H9 (cell line): ENCODE data around the gene ROBO1. TPM values are rescaled to one million over a fixed set of nuclear protein-coding genes. Genes with fewer than 3 reads are reported as not detected.

Experiments used
- DNase-seq: peaks from one replicate; pipeline ENCODE4 v3.0.0-alpha.2; 2017
- H2AFZ ChIP-seq: one replicate; pipeline ENCODE4 v1.6.1; 2013; ENCODE audit warnings: mild to moderate bottlenecking, low read length, control low read depth, moderate library complexity
- H2AK5ac ChIP-seq: 2 replicates; pipeline ENCODE4 v1.6.1; 2013; ENCODE audit warnings: low read length, control low read depth, mixed read lengths; ENCODE audit not compliant: insufficient read length
- H2BK120ac ChIP-seq: one replicate; pipeline ENCODE4 v1.6.1; 2013; ENCODE audit warnings: low read depth, mild to moderate bottlenecking, low read length, control low read depth, inconsistent platforms; ENCODE audit not compliant: poor library complexity, severe bottlenecking
- H2BK12ac ChIP-seq: 2 replicates; pipeline ENCODE4 v1.6.1; 2013; ENCODE audit warnings: low read length, control low read depth, mixed read lengths, low read depth; ENCODE audit not compliant: insufficient read length
- H2BK15ac ChIP-seq: 2 replicates; pipeline ENCODE4 v1.6.1; 2013; ENCODE audit warnings: low read depth, low read length, control low read depth
- H2BK20ac ChIP-seq: one replicate; pipeline ENCODE4 v1.6.1; 2013; ENCODE audit warnings: low read depth, mild to moderate bottlenecking, low read length, control low read depth, inconsistent platforms; ENCODE audit not compliant: poor library complexity, severe bottlenecking
- H2BK5ac ChIP-seq: 2 replicates; pipeline ENCODE4 v1.6.1; 2013; ENCODE audit warnings: low read length, control low read depth, mixed read lengths; ENCODE audit not compliant: insufficient read length
- H3K14ac ChIP-seq: 2 replicates; pipeline ENCODE4 v1.6.1; 2013; ENCODE audit warnings: low read length, control low read depth; ENCODE audit not compliant: insufficient read depth
- H3K18ac ChIP-seq: 2 replicates; pipeline ENCODE4 v1.6.1; 2013; ENCODE audit warnings: low read depth, mild to moderate bottlenecking, mixed read lengths, low read length, control low read depth; ENCODE audit not compliant: insufficient read length
- H3K23ac ChIP-seq: 2 replicates; pipeline ENCODE4 v1.6.1; 2013; ENCODE audit warnings: low read length, control low read depth, mixed read lengths, low read depth; ENCODE audit not compliant: insufficient read length
- H3K23me2 ChIP-seq: 2 replicates; pipeline ENCODE4 v1.6.1; 2013; ENCODE audit warnings: low read depth, mild to moderate bottlenecking, mixed read lengths, low read length, control low read depth; ENCODE audit not compliant: insufficient read length, poor library complexity, severe bottlenecking
- H3K27ac ChIP-seq: 2 replicates; pipeline ENCODE4 v1.5.1; 2013; ENCODE audit warnings: low read length, control low read depth, mixed read lengths, low read depth; ENCODE audit not compliant: insufficient read length
- H3K27me3 ChIP-seq: 2 replicates; pipeline ENCODE4 v1.6.1; 2013; ENCODE audit warnings: low read length, control low read depth, inconsistent platforms; ENCODE audit not compliant: insufficient read depth
- H3K4ac ChIP-seq: 2 replicates; pipeline ENCODE4 v1.6.1; 2013; ENCODE audit warnings: low read depth, mild to moderate bottlenecking, control low read depth, inconsistent platforms, low read length, moderate library complexity
- H3K4me1 ChIP-seq: 2 replicates; pipeline ENCODE4 v1.6.1; 2013; ENCODE audit warnings: low read length, control low read depth, inconsistent platforms; ENCODE audit not compliant: insufficient read depth
- H3K4me2 ChIP-seq: 2 replicates; pipeline ENCODE4 v1.6.1; 2013; ENCODE audit warnings: low read length, control low read depth, mixed read lengths; ENCODE audit not compliant: insufficient read length, insufficient read depth
- H3K56ac ChIP-seq: 2 replicates; pipeline ENCODE4 v1.6.1; 2013; ENCODE audit warnings: low read depth, mild to moderate bottlenecking, mixed read lengths, low read length, control low read depth; ENCODE audit not compliant: insufficient read length
- H3K79me1 ChIP-seq: 2 replicates; pipeline ENCODE4 v1.6.1; 2013; ENCODE audit warnings: low read depth, mild to moderate bottlenecking, moderate library complexity, low read length, control low read depth, inconsistent platforms; ENCODE audit not compliant: insufficient read depth, poor library complexity, severe bottlenecking
- H3K79me2 ChIP-seq: 2 replicates; pipeline ENCODE4 v1.6.1; 2013; ENCODE audit warnings: low read length, control low read depth, inconsistent platforms; ENCODE audit not compliant: insufficient read depth
- H3K9ac ChIP-seq: 2 replicates; pipeline ENCODE4 v1.6.1; 2013; ENCODE audit warnings: low read length, control low read depth, mixed read lengths; ENCODE audit not compliant: insufficient read length; ENCODE audit errors: extremely low read depth
- H3K9me3 ChIP-seq: one replicate; pipeline ENCODE4 v1.6.1; 2013; ENCODE audit warnings: low read depth, low read length, inconsistent platforms; ENCODE audit not compliant: control insufficient read depth
- H3T11ph ChIP-seq: one replicate; pipeline ENCODE4 v1.6.1; 2013; ENCODE audit warnings: mild to moderate bottlenecking, low read length, control low read depth, inconsistent platforms
- H4K20me1 ChIP-seq: one replicate; pipeline ENCODE4 v1.6.1; 2013; ENCODE audit not compliant: control insufficient read depth, insufficient read length, insufficient read depth
- H4K5ac ChIP-seq: 2 replicates; pipeline ENCODE4 v1.6.1; 2013; ENCODE audit warnings: low read depth, mild to moderate bottlenecking, mixed read lengths, low read length, control low read depth; ENCODE audit not compliant: insufficient read length
- H4K8ac ChIP-seq: replicated peaks from 2 replicates; pipeline ENCODE4 v1.6.1; 2013; ENCODE audit warnings: low read length, control low read depth, mixed read lengths, low read depth; ENCODE audit not compliant: insufficient read length
- H4K91ac ChIP-seq: 2 replicates; pipeline ENCODE4 v1.6.1; 2013; ENCODE audit warnings: low read depth, mild to moderate bottlenecking, moderate library complexity, mixed read lengths, low read length, control low read depth; ENCODE audit not compliant: insufficient read length
- H3K27ac Mint-ChIP-seq, 3 experiments: 2 replicates in 2 of 3; 3 replicates in 1 of 3; pipeline ENCODE4 v1.8.0; 2020 to 2021; ENCODE audit warnings: mixed read lengths in 3 of 3, mild to moderate bottlenecking in 1 of 3, moderate library complexity in 1 of 3
- H3K27me3 Mint-ChIP-seq: 2 replicates; pipeline ENCODE4 v1.8.0; 2021; ENCODE audit warnings: low read depth, mild to moderate bottlenecking, moderate library complexity, mixed read lengths
- H3K36me3 Mint-ChIP-seq, 3 experiments: 2 replicates in 2 of 3; 3 replicates in 1 of 3; pipeline ENCODE4 v1.8.0; 2020 to 2021; ENCODE audit warnings: low read depth in 3 of 3, mixed read lengths in 3 of 3; ENCODE audit not compliant: insufficient read depth in 1 of 3
- H3K4me1 Mint-ChIP-seq, 2 experiments: 2 replicates each; pipeline ENCODE4 v1.8.0; 2020; ENCODE audit warnings: mixed read lengths in 2 of 2
- H3K4me3 Mint-ChIP-seq, 2 experiments: 2 replicates in 1 of 2; 3 replicates in 1 of 2; pipeline ENCODE4 v1.8.0; 2020 to 2021; ENCODE audit warnings: mild to moderate bottlenecking in 2 of 2, mixed read lengths in 2 of 2, moderate library complexity in 1 of 2
- H3K9me3 Mint-ChIP-seq, 2 experiments: 2 replicates in 1 of 2; 3 replicates in 1 of 2; pipeline ENCODE4 v1.8.0; 2020; ENCODE audit warnings: mild to moderate bottlenecking in 2 of 2, mixed read lengths in 2 of 2, moderate library complexity in 1 of 2
- WGBS: extraction: QIAGEN DNeasy Blood & Tissue Kit; methylation state at CpG from one replicate; pipeline ENCODE4 v1.1.7; 2013; ENCODE audit warnings: missing lambda C conversion rate, low lambda C conversion rate, mixed read lengths; ENCODE audit not compliant: insufficient read length; ENCODE audit errors: extremely low coverage; 5-methylcytosine and 5-hydroxymethylcytosine counted together
- total RNA-seq: library from RNA; stranded (reverse); gene quantifications from 2 replicates; pipeline ENCODE4 v1.2.1, GENCODE V29; 2021
- TF ChIP-seq, protein P1 (sequence below): fragments of 200-600 bp; sonication (generic); conservative IDR thresholded peaks from 3 replicates; pipeline ENCODE4 v1.8.0; 2021; ENCODE audit warnings: antibody characterized with exemption, mild to moderate bottlenecking

Gene ROBO1
- total RNA-seq, 1 experiment from 2014 or later: 62.7 TPM

DNA sequence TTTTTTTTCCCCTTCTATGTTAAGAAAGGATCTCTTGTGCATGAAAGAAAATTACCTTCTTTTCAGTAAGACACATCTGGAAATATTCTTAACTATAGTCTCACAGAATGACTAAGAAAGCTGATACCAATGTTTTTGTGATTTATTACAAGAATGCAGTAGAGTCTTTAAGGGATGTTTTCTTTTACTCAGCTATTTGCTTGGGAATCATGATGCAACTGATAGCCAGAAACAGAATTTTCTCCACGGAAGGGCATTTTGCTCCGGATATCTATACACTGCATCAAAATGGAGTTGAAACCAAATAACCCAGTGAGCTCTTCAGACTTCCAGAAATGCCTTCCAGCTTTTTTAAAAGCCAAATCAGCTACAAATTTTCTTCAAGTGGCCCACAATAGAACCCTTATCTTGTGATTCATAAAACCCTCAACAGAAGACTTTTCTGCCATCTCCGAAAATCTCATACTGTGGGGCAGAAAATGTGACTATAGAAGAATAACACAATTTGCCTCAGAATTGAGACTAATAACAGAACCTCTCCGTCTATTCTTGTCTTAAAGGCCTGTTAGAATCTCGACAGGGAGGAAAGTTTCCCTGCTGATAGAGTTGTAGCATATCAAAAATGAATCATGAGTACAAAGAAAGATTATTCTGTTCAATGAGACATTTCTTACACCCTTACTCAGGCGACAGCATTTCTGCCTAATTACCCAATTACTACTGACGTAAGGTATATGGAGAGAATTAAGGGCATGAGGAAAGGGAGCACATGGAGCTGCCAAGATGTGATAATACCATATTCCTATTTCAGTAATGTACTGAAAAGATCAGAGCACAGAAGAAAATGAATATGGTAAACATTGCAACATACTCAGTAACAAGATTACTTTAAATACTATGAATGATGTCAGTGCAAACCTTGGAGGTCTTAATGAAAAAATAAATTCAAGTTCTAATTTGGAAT, 900.1 kb downstream of the ROBO1 start:
- no peaks in the 10 kb centered on the region for H3K9me3 ChIP-seq
- H3K27ac ChIP-seq: no peak overlapping the region

More for the DNA sequence above, 900.1 kb downstream of the ROBO1 start:
- Histone ChIP-seq H3K23me2 (no peaks in the 10 kb centered on the region), H2BK5ac (no peak overlapping the region), H2AFZ (no peak overlapping the region), H3K4ac (no peak overlapping the region), H3K9ac (no peak overlapping the region), H4K8ac (no peak overlapping the region), H3T11ph (no peak overlapping the region), H4K91ac (no peak overlapping the region), H4K20me1 (no peaks in the 10 kb centered on the region), H2BK120ac (no peak overlapping the region), H3K14ac (no peak overlapping the region), H3K79me1 (no peaks in the 10 kb centered on the region), H3K4me2 (no peak overlapping the region), H3K27me3 (no peaks in the 10 kb centered on the region), H2AK5ac (no peak overlapping the region), H3K23ac (no peak overlapping the region), H2BK20ac (no peak overlapping the region), H3K18ac (no peak overlapping the region), H3K4me1 (0 out of 2 replicates have a peak, but pooled peaks cover 4% of the 10 kb centered on the region), H3K79me2 (peaks cover 2% of the 10 kb centered on the region; the same call in 1 of the 2 replicates), H2BK12ac (no peak overlapping the region), H3K56ac (no peak overlapping the region), H2BK15ac (no peak overlapping the region), H4K5ac (no peak overlapping the region)
- Mint-ChIP-seq H3K4me1 (peaks cover 25 to 35% of the 10 kb centered on the region in 2 experiments), H3K36me3 (no peaks in the 10 kb centered on the region), H3K27me3 (no peaks in the 10 kb centered on the region), H3K27ac (peak overlapping the region in 1 of 3 experiments; percentile 28; a peak in 2 of 7 replicates), H3K4me3 (no peak overlapping the region), H3K9me3 (no peaks in the 10 kb centered on the region)
- DNase-seq: no peak
- TF ChIP-seq, protein P1, sequence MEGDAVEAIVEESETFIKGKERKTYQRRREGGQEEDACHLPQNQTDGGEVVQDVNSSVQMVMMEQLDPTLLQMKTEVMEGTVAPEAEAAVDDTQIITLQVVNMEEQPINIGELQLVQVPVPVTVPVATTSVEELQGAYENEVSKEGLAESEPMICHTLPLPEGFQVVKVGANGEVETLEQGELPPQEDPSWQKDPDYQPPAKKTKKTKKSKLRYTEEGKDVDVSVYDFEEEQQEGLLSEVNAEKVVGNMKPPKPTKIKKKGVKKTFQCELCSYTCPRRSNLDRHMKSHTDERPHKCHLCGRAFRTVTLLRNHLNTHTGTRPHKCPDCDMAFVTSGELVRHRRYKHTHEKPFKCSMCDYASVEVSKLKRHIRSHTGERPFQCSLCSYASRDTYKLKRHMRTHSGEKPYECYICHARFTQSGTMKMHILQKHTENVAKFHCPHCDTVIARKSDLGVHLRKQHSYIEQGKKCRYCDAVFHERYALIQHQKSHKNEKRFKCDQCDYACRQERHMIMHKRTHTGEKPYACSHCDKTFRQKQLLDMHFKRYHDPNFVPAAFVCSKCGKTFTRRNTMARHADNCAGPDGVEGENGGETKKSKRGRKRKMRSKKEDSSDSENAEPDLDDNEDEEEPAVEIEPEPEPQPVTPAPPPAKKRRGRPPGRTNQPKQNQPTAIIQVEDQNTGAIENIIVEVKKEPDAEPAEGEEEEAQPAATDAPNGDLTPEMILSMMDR: no peak
- WGBS: no CpG with 5 or more reads among the region's 7 CpGs
